ENCODE data around the gene ATE1. TPM values are rescaled to one million over a fixed set of nuclear protein-coding genes. Genes with fewer than 3 reads are reported as not detected.

Gene ATE1
- total RNA-seq, 1 donor from 2014 or later = 22.6 TPM

- Histone ChIP-seq H4K20me1 (ENCODE audit: insufficient read depth, low read length) (no peaks in the 10 kb centered on the region), H3K79me2 (ENCODE audit: insufficient read depth, low read length) (no peaks in the 10 kb centered on the region), H3K9ac (ENCODE audit: low read length) (no peak overlapping the region), H3K27me3 (ENCODE audit: insufficient read depth, low read length) (no peaks in the 10 kb centered on the region), H3K36me3 (ENCODE audit: insufficient read depth, low read length) (no peaks in the 10 kb centered on the region), H3K27ac (ENCODE audit: low read depth, low read length) (no peak overlapping the region), H3K4me1 (ENCODE audit: insufficient read depth, low read length) (peaks cover 21% of the 10 kb centered on the region), H3K4me2 (ENCODE audit: low read length) (peak overlapping the region; percentile 53), H3K4me3 (ENCODE audit: insufficient read depth, low read depth, low read length) (no peak overlapping the region), H2AFZ (ENCODE audit: low read depth, low read length) (peak overlapping the region; percentile 61), H3K9me3 (ENCODE audit: insufficient read depth, low read depth, low read length) (no peaks in the 10 kb centered on the region)
- Mint-ChIP-seq H3K36me3 (ENCODE audit: low read depth, unreplicated experiment) (no peaks in the 10 kb centered on the region), H3K27ac (ENCODE audit: unreplicated experiment) (no peak overlapping the region), H3K9me3 (ENCODE audit: unreplicated experiment) (no peaks in the 10 kb centered on the region), H3K27me3 (ENCODE audit: low read depth, unreplicated experiment) (no peaks in the 10 kb centered on the region), H3K4me1 (ENCODE audit: low read depth, unreplicated experiment) (peaks cover 20% of the 10 kb centered on the region), H3K4me3 (ENCODE audit: unreplicated experiment) (no peak overlapping the region)
- FAIRE-seq (no peak), DNase-seq (ENCODE audit: low read depth) (peak; percentile 39)
- TF ChIP-seq, protein P1, sequence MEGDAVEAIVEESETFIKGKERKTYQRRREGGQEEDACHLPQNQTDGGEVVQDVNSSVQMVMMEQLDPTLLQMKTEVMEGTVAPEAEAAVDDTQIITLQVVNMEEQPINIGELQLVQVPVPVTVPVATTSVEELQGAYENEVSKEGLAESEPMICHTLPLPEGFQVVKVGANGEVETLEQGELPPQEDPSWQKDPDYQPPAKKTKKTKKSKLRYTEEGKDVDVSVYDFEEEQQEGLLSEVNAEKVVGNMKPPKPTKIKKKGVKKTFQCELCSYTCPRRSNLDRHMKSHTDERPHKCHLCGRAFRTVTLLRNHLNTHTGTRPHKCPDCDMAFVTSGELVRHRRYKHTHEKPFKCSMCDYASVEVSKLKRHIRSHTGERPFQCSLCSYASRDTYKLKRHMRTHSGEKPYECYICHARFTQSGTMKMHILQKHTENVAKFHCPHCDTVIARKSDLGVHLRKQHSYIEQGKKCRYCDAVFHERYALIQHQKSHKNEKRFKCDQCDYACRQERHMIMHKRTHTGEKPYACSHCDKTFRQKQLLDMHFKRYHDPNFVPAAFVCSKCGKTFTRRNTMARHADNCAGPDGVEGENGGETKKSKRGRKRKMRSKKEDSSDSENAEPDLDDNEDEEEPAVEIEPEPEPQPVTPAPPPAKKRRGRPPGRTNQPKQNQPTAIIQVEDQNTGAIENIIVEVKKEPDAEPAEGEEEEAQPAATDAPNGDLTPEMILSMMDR (IDR thresholded peaks at IDR 0.05; ENCODE audit: insufficient read depth, low read depth, low read length) = no peak
- no peak for TF ChIP-seq EZH2 (IDR thresholded peaks at IDR 0.05; ENCODE audit: insufficient read depth, low read length)
Measured at GRCh38 chr10:121698336-121698735, 229.5 kb downstream of the ATE1 start.

GRCh38 chr10:121696854-121697253 is 231.0 kb downstream of the ATE1 start:
- no peak overlapping the region for H3K4me3 Mint-ChIP-seq (ENCODE audit: unreplicated experiment)
- no peaks in the 10 kb centered on the region for H3K79me2 ChIP-seq (ENCODE audit: insufficient read depth, low read length)
- no peaks in the 10 kb centered on the region for H3K36me3 Mint-ChIP-seq (ENCODE audit: low read depth, unreplicated experiment)
- FAIRE-seq (no peak), DNase-seq (ENCODE audit: low read depth) (no peak)
- no peak overlapping the region for H3K4me2 ChIP-seq (ENCODE audit: low read length)
- no peaks in the 10 kb centered on the region for H3K27me3 Mint-ChIP-seq (ENCODE audit: low read depth, unreplicated experiment)
- H3K36me3 ChIP-seq (ENCODE audit: insufficient read depth, low read length) = no peaks in the 10 kb centered on the region
- H3K4me1 ChIP-seq (ENCODE audit: insufficient read depth, low read length) = peaks cover 6% of the 10 kb centered on the region
- no peak overlapping the region for H3K4me3 ChIP-seq (ENCODE audit: insufficient read depth, low read depth, low read length)
- H3K9me3 Mint-ChIP-seq (ENCODE audit: unreplicated experiment) = no peaks in the 10 kb centered on the region
- H4K20me1 ChIP-seq (ENCODE audit: insufficient read depth, low read length) = no peaks in the 10 kb centered on the region
- H3K4me1 Mint-ChIP-seq (ENCODE audit: low read depth, unreplicated experiment) = peaks cover 8% of the 10 kb centered on the region
- TF ChIP-seq, protein P1 (IDR thresholded peaks at IDR 0.05; ENCODE audit: insufficient read depth, low read depth, low read length) = peak; percentile 19
- TF ChIP-seq EZH2 (IDR thresholded peaks at IDR 0.05; ENCODE audit: insufficient read depth, low read length) = no peak
- no peak overlapping the region for H3K27ac Mint-ChIP-seq (ENCODE audit: unreplicated experiment)
- H3K9me3 ChIP-seq (ENCODE audit: insufficient read depth, low read depth, low read length) = no peaks in the 10 kb centered on the region
- no peak overlapping the region for H3K9ac ChIP-seq (ENCODE audit: low read length)
- no peaks in the 10 kb centered on the region for H3K27me3 ChIP-seq (ENCODE audit: insufficient read depth, low read length)
- no peak overlapping the region for H2AFZ ChIP-seq (ENCODE audit: low read depth, low read length)
- no peak overlapping the region for H3K27ac ChIP-seq (ENCODE audit: low read depth, low read length)

DNA sequence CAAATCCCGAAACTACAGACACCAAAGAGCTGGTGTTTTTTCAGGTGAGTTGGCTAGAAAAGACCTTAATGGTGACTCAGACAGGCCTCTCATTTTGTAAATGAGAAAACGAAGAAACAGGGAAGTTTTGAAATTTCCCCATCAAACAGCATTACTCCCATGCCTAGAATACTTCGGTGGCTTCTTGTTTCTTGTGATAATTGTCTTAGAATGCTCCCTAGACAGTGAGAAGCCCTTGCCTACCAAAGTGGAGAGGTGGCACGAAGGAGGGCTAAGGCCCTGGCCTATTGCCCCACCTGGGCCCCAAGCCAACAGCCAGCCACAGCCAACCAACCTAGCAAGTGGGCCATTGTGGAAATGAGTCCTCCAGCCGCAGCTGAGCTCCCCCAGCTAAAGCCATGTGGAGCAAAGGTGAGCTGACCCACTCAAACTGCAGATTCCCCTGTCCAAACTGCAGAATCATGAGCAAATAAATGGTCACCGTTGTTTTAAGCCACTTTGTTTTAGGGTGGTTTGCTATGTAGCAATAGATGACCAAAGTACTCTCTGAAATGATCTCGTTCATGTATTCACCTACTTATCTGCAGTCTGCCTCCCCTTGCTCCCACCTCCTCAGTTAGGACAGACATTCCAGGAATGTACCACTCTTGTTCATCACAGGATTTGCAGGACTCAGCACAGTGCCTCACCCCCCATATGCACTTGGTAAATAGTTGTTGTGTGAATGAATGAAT is 231.9 kb downstream of the ATE1 start:
- H3K4me1 Mint-ChIP-seq (ENCODE audit: low read depth, unreplicated experiment) = peaks cover 5% of the 10 kb centered on the region
- Histone ChIP-seq H3K27ac (ENCODE audit: low read depth, low read length) (no peak overlapping the region), H3K36me3 (ENCODE audit: insufficient read depth, low read length) (no peaks in the 10 kb centered on the region), H3K9ac (ENCODE audit: low read length) (no peak overlapping the region), H3K4me3 (ENCODE audit: insufficient read depth, low read depth, low read length) (no peak overlapping the region), H3K4me2 (ENCODE audit: low read length) (no peak overlapping the region), H3K4me1 (ENCODE audit: insufficient read depth, low read length) (peaks cover 5% of the 10 kb centered on the region), H3K9me3 (ENCODE audit: insufficient read depth, low read depth, low read length) (no peaks in the 10 kb centered on the region), H2AFZ (ENCODE audit: low read depth, low read length) (no peak overlapping the region), H4K20me1 (ENCODE audit: insufficient read depth, low read length) (no peaks in the 10 kb centered on the region), H3K27me3 (ENCODE audit: insufficient read depth, low read length) (no peaks in the 10 kb centered on the region), H3K79me2 (ENCODE audit: insufficient read depth, low read length) (no peaks in the 10 kb centered on the region)
- no peak for TF ChIP-seq EZH2 (IDR thresholded peaks at IDR 0.05; ENCODE audit: insufficient read depth, low read length)
- TF ChIP-seq, protein P1 (IDR thresholded peaks at IDR 0.05; ENCODE audit: insufficient read depth, low read depth, low read length) = no peak
- no peaks in the 10 kb centered on the region for H3K27me3 Mint-ChIP-seq (ENCODE audit: low read depth, unreplicated experiment)
- H3K9me3 Mint-ChIP-seq (ENCODE audit: unreplicated experiment) = no peaks in the 10 kb centered on the region
- DNase-seq (ENCODE audit: low read depth) (no peak), FAIRE-seq (no peak)
- no peak overlapping the region for H3K4me3 Mint-ChIP-seq (ENCODE audit: unreplicated experiment)
- no peak overlapping the region for H3K27ac Mint-ChIP-seq (ENCODE audit: unreplicated experiment)
- no peaks in the 10 kb centered on the region for H3K36me3 Mint-ChIP-seq (ENCODE audit: low read depth, unreplicated experiment)
